Left lung (tissue), 10 donors: ENCODE data around the gene OPN4. TPM values are rescaled to one million over a fixed set of nuclear protein-coding genes. Genes with fewer than 3 reads are reported as not detected.

Experiments
- ATAC-seq: fragments of 200-7000 bp; cut with Tn5 transposase; one replicate; pipeline ENCODE4 v1.9.1; 2020; ENCODE audit warnings: moderate library complexity
- DNase-seq, 4 donors: peaks; one replicate each; pipeline ENCODE4 v3.0.0-alpha.2; 2013 to 2020
- H3K27ac ChIP-seq, 2 donors: fragments of 200-600 bp; sonication (generic) in 1 of 2; one replicate each; pipeline versions ENCODE4 v1.5.0 to v1.8.0; 2020 to 2021
- H3K27me3 ChIP-seq, 2 donors: fragments of 200-600 bp; sonication (generic) in 1 of 2; one replicate each; pipeline versions ENCODE4 v1.5.0 to v1.8.0; 2020 to 2021
- H3K36me3 ChIP-seq, 2 donors: fragments of 200-600 bp; sonication (generic) in 1 of 2; one replicate each; pipeline versions ENCODE4 v1.5.0 to v1.8.0; 2020 to 2021
- H3K4me1 ChIP-seq, 2 donors: fragments of 200-600 bp; one replicate each; pipeline ENCODE4 v1.8.0; 2021
- H3K4me3 ChIP-seq, 2 donors: fragments of 200-600 bp; sonication (generic) in 1 of 2; one replicate each; pipeline versions ENCODE4 v1.5.0 to v1.8.0; 2020 to 2021; ENCODE audit warnings: mild to moderate bottlenecking in 1 of 2
- H3K9me3 ChIP-seq, 2 donors: fragments of 200-600 bp; sonication (generic) in 1 of 2; one replicate each; pipeline versions ENCODE4 v1.5.0 to v1.8.0; 2020 to 2021
- intact Hi-C, 2 donors: fragments of 100-400 bp; cut with DNase I; formaldehyde crosslinking; loops; one replicate each; pipeline versions ENCODE4 v1.11.2 to v1.14.2; 2022
- polyA plus RNA-seq, 6 donors: library from polyadenylated mRNA; unstranded; fragments of 120-200 nt; gene quantifications; one replicate each; pipeline ENCODE4 v1.2.1, GENCODE V29; 2013; ENCODE audit not compliant: insufficient read length in 6 of 6
- total RNA-seq, 2 donors: library from RNA; stranded (reverse); fragmentation: NEBNext Ultra II Directional; extraction: Animal tissue kit (Norgen Biotek cat#: 25700); gene quantifications; one replicate each; pipeline ENCODE4 v1.2.1, GENCODE V29; 2021
- TF ChIP-seq, protein P1 (sequence below), 2 donors: fragments of 200-600 bp; sonication (generic) in 1 of 2; IDR thresholded peaks; one replicate each; pipeline versions ENCODE4 v1.5.0 to v1.8.0; 2021; ENCODE audit warnings: antibody characterized with exemption in 2 of 2
- donor health status: DM: no; HTN: yes; CAD: no.
- donor health status: DM: no; HTN: no; CAD: no.

OPN4 gene
- total and polyA plus RNA-seq, 8 donors = not detected

- peak overlapping the region; percentile 54 to 65 for H3K4me3 ChIP-seq
- intact Hi-C loops = no loop called here
- peak in 3 of 4 donors; percentile 43 to 63 (median 59) for DNase-seq
- H3K36me3 ChIP-seq = no peaks in the 10 kb centered on the region
- ATAC-seq = peak; percentile 69
- peaks cover 0 to 32% of the 10 kb centered on the region in 2 donors for H3K27me3 ChIP-seq
- no peaks in the 10 kb centered on the region for H3K9me3 ChIP-seq
- H3K27ac ChIP-seq = peak overlapping the region; percentile 91 to 94
- TF ChIP-seq, protein P1, sequence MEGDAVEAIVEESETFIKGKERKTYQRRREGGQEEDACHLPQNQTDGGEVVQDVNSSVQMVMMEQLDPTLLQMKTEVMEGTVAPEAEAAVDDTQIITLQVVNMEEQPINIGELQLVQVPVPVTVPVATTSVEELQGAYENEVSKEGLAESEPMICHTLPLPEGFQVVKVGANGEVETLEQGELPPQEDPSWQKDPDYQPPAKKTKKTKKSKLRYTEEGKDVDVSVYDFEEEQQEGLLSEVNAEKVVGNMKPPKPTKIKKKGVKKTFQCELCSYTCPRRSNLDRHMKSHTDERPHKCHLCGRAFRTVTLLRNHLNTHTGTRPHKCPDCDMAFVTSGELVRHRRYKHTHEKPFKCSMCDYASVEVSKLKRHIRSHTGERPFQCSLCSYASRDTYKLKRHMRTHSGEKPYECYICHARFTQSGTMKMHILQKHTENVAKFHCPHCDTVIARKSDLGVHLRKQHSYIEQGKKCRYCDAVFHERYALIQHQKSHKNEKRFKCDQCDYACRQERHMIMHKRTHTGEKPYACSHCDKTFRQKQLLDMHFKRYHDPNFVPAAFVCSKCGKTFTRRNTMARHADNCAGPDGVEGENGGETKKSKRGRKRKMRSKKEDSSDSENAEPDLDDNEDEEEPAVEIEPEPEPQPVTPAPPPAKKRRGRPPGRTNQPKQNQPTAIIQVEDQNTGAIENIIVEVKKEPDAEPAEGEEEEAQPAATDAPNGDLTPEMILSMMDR (IDR thresholded peaks at IDR 0.05) = no peak
- H3K4me1 ChIP-seq = peaks cover 5 to 10% of the 10 kb centered on the region in 2 donors
Measured at GRCh38 chr10:86711513-86712316, 57.4 kb downstream of the OPN4 start.

DNA sequence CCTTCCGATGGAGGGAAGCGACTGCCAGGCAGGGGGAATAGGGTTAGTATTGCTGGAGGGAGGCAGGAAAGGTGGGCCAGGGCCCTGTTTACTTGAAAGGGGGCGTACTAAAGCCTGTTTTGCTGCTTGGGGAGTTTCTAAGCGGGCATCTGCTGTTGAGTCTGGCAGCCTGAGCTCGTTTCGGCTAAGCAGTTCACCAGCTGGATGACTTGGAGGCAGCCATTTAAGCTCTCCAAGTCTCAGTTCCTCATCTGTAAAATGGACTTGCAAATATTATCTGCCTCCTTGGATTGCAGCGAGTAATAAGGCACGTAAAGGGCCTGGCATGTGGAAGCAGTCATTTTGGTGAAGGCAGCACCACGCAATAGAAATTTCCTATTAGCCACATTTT, 58.0 kb downstream of the OPN4 start:
- peaks cover 5 to 10% of the 10 kb centered on the region in 2 donors for H3K4me1 ChIP-seq
- TF ChIP-seq, protein P1 (IDR thresholded peaks at IDR 0.05) = no peak
- no peak for DNase-seq
- H3K9me3 ChIP-seq = no peaks in the 10 kb centered on the region
- no peaks in the 10 kb centered on the region for H3K36me3 ChIP-seq
- intact Hi-C loops = no loop called here
- peaks cover 0 to 32% of the 10 kb centered on the region in 2 donors for H3K27me3 ChIP-seq
- H3K4me3 ChIP-seq = peak overlapping the region; percentile 54 to 65
- ATAC-seq = no peak
- peak overlapping the region; percentile 91 to 94 for H3K27ac ChIP-seq

- TF ChIP-seq, protein P1 (IDR thresholded peaks at IDR 0.05) = no peak
- DNase-seq = no peak
- intact Hi-C loops = no loop called here
Measured at GRCh38 chr10:86715156-86715795, 60.9 kb downstream of the OPN4 start.

DNA sequence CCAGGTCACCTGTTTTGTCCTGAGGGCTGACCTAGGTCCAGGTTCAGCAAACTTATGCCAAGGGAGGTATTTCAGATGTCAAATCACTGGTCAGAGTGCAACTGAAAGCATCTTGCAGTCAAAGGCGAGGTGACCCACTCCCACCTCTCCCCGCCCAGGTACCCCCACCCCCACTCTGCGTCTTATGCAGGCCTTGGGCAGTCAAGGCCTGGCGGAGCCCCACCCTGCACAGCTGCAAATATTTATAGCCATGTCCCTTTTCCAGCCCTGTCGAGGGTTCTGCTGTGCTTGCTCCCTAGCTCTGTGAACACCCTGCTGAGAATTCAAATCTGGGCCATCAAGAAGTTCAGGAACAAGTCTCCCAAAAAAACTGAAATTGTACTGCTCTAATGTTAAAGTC, 61.5 kb downstream of the OPN4 start:
- H3K4me3 ChIP-seq = no peak overlapping the region
- no peak for DNase-seq
- TF ChIP-seq, protein P1 (IDR thresholded peaks at IDR 0.05) = no peak
- H3K9me3 ChIP-seq = no peaks in the 10 kb centered on the region
- H3K4me1 ChIP-seq = peaks cover 2 to 10% of the 10 kb centered on the region in 2 donors
- H3K27me3 ChIP-seq = peaks cover 0 to 17% of the 10 kb centered on the region in 2 donors
- ATAC-seq = no peak
- H3K27ac ChIP-seq = no peak overlapping the region
- H3K36me3 ChIP-seq = no peaks in the 10 kb centered on the region
- intact Hi-C loops = no loop called here

More at GRCh38 chr10:86715156-86715795, 60.9 kb downstream of the OPN4 start:
- Histone ChIP-seq H3K9me3 (no peaks in the 10 kb centered on the region), H3K4me3 (no peak overlapping the region), H3K36me3 (no peaks in the 10 kb centered on the region), H3K27ac (no peak overlapping the region), H3K27me3 (peaks cover 0 to 23% of the 10 kb centered on the region in 2 donors), H3K4me1 (peaks cover 5 to 10% of the 10 kb centered on the region in 2 donors)
- ATAC-seq = no peak

Other genes starting within 250 kb of the OPN4 start
- 10 to 100 TPM; 28.2 to 35.6 TPM for gene WAPL, start 132.8 kb upstream of the OPN4 start, total RNA-seq
- 10 to 100 TPM; 39.3 to 48.0 (median 45.8) TPM for gene WAPL, start 132.8 kb upstream of the OPN4 start, polyA plus RNA-seq
- gene LDB3, start 14.0 kb downstream of the OPN4 start, total RNA-seq = 1 to 10 TPM; 1.5 to 2.7 TPM
- 1 to 10 TPM; 1.1 to 1.4 (median 1.3) TPM for gene LDB3, start 14.0 kb downstream of the OPN4 start, polyA plus RNA-seq
- gene BMPR1A, start 102.1 kb downstream of the OPN4 start, total RNA-seq = 10 to 100 TPM; 33.4 to 47.9 TPM
- gene BMPR1A, start 102.1 kb downstream of the OPN4 start, polyA plus RNA-seq = 10 to 100 TPM; 67.6 to 87.2 (median 78.6) TPM